GM19043 (cell line): Measurements from ENCODE around the gene UFSP2.

Experiments
- ATAC-seq: cut with Tn5 transposase; IDR thresholded peaks from one replicate; pipeline ENCODE4 v1.9.1; 2021; ENCODE audit warnings: low read depth; ENCODE audit not compliant: unreplicated experiment

Gene UFSP2, protein sequence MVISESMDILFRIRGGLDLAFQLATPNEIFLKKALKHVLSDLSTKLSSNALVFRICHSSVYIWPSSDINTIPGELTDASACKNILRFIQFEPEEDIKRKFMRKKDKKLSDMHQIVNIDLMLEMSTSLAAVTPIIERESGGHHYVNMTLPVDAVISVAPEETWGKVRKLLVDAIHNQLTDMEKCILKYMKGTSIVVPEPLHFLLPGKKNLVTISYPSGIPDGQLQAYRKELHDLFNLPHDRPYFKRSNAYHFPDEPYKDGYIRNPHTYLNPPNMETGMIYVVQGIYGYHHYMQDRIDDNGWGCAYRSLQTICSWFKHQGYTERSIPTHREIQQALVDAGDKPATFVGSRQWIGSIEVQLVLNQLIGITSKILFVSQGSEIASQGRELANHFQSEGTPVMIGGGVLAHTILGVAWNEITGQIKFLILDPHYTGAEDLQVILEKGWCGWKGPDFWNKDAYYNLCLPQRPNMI

GRCh38 chr4:185425647-185426352, at the start of gene UFSP2:
UFSP2 (minus strand) TSS chr4:185425964; CDS start chr4:185425868, 96 bp downstream.
- ATAC-seq = peak; percentile 90

DNA sequence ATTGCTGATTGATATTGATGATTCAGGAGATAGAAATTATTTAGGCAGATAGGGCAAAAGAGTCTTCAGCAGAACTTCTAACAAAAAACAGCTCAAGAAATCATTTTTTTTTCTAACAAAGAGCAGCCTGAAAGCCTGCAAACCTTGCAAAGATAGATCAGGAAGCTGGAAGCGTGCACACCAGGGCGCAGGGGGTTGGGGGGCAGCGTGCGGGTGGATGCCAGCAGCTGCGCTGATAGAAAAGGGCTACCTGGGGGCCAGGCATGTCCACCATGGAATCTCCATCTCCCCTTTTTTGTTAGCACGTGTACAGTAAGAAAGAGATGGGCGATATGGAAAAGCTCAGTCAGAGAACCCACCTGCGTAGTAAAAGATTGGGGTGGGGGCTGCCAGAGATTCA, 47.5 kb upstream of the UFSP2 start:
- ATAC-seq = no peak

DNA sequence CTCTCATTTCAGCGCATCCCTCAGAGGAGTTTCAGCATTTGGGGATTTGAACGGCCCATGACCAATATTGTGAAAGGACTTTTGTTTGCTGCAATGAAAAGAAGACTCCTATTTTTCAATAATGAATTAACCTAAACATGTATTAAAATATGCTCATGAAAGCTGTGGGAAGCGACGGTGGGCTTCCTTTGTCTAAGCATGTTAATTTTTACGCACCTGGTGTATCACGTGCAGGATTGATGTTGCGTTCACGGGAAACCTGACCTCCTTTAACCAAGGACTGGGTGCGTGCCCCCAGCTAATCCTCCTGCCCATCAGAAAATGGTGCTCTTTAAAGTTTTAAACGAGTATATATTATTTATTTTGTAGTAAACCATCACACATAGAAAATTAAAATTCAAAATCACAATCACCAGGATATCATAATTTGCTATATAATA, 46.4 kb upstream of the UFSP2 start:
- ATAC-seq = peak; percentile 5

- ATAC-seq = peak; percentile 84
Measured at GRCh38 chr4:185471235-185472102, 45.7 kb upstream of the UFSP2 start, which contains the start of gene CCDC110. CCDC110 (minus strand) TSS chr4:185471733; CDS start chr4:185471683, 50 bp downstream.

DNA sequence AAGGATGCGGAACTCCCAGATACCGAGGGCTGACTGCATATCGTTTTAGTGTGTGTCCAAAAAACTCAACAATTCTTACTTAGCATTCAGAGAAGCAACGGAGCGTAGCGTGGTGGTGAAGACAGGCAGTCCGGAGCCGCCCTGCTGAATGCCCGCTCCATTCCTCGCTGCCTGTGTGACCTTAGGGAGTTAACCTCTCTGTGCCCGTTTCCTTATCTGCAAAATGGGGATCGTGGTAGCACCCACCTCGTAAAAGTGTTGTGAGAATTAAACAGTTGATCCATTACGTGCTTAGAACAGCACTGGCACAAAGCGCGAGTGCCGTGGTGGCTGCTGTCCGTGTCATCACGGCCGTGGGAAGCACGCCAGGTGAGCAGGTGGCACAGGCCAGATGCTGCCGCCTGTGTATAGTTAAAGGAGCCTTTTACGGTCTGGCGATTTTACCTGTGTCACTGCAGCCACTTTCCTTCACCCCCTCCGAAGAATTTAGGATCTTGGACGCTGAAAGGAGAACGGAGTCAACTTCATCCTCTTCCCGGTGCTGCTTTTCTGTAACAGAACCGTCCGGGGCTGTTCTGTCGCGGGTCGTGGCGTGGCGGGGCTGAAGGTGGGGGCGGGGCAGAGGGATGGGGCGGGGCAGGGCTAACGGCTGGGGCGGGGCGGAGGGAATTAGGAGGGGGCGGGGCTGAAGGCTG, 44.9 kb upstream of the UFSP2 start:
- no peak for ATAC-seq

DNA sequence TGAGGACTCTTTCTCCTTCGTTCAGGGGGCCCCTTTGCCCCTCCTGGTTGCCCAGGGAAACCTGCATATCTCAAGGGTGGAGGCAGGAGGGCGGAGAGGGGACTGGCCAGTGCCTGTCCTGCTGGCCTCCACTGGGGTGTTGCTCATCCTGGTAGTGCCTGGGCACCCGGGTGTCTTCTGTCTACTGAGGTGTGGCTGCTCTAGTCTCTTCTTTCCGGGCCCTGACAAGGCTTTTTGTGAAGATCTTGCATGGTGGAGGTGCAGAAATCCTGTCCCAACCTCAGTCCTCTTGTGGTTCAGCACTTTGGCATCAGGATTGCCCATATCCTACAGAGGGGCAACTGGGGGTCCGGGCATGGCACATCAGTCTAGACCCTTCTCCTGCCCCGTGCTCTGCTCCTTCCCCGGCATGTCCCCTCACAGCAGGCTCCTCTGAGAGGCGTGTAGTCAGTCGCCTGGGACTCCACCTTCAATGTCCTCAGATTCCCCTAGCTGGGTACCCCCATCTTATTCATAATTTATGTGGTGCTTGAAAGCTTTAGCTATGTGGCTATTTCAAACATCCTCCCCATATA, 43.9 kb upstream of the UFSP2 start:
- ATAC-seq = no peak

DNA sequence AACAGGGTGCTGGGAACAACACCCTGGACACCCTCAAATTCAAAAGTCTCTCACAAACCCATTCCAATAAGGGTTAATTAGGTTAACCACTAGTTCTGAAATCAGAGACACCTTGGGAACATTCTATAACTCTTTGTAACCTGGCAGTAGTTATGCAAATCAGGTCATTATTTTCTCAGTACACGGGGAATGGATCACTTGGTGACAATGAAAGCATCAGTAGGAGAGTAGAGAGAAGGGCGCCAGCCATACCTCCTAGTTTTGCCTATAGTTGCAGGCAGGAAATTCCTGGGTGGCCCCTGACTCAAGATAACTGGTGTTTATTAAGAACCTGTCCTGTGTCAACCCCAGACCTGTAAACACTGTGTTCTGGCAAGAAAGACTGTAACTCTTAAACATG, 43.2 kb upstream of the UFSP2 start:
- no peak for ATAC-seq

- ATAC-seq = no peak
Measured at GRCh38 chr4:185467991-185468390, 42.2 kb upstream of the UFSP2 start.

DNA sequence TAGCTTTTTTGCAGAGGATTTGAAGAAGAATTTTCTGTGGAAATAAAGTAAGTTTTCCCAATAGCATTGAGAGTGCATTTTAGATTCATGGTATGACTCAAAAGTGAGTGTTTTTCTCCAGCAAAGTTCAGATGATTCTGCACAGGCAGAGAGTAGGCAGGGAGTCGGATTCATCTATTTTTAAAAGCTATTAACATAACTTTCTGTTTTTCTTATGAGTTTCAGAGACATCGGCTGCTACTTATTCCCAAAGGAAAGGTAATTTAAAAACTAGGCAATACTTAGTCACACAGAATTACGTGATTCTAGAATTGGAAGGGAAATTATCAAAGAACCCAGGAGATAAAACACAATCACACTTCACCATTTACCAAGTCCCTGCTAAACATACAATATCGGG, 41.3 kb upstream of the UFSP2 start:
- no peak for ATAC-seq

GRCh38 chr4:185465707-185466106, 39.9 kb upstream of the UFSP2 start:
- no peak for ATAC-seq

- ATAC-seq = no peak
Measured at GRCh38 chr4:185464887-185465286, 39.1 kb upstream of the UFSP2 start.

- ATAC-seq = no peak
Measured at GRCh38 chr4:185464183-185464582, 38.4 kb upstream of the UFSP2 start.

DNA sequence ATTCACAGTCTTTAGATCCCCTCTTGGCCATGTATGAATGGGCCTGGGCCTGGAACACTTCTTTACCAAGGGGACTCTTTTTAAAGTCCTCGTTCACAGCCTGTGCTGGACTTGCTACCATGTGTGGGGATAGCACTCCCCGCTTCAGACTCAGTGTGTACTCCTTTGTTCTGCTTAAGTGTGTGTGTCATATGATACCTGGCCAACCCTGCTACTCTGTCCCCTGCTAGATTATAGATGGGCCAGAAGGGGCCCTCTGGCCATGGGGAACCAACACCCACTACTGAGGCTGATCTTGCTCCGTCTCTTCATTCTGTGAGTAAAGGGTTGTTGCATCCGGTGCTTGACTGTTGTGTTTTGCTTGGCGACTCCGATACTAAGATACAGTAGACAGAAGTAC, 37.8 kb upstream of the UFSP2 start:
- ATAC-seq = no peak

DNA sequence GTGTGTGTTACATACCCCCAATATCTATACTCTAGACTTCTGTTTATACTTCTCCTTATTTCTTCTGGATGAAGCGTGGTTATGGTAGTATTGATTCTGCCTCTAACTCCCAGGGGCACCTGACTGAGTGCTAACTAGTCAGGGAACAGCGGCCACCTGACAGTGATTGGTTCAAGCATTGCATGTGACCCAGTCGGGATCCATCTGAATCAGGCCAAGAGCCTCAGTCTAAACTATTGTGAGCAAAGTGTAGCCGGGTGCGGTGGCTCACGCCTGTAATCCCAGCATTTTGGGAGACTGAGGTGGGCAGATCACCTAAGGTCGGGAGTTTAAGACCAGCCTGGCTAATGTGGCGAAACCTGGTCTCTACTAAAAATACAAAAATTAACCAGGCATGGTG, 35.8 kb upstream of the UFSP2 start:
- no peak for ATAC-seq

DNA sequence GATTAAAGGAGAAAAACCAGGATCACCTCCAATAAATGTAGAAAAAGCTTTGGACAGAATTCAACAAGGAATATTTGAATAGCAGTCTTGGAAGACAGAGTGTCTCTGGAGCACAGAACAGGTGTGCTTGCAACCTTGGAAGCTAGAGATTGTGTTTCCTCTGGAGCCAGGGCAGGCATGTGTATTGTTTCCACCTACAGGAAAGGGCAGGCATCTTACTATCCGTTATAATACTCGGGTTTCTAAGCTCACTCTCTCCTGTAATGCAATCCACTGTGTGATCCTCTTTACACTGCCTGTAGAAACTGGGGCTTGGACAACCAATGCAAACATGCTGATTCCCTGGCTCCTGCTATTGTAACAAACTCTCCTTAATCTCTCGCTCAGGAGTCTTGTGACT, 31.4 kb upstream of the UFSP2 start:
- no peak for ATAC-seq

GRCh38 chr4:185456131-185456530, 30.4 kb upstream of the UFSP2 start:
- no peak for ATAC-seq

- no peak for ATAC-seq
Measured at GRCh38 chr4:185445209-185445608, 19.4 kb upstream of the UFSP2 start.

- ATAC-seq = no peak
Measured at GRCh38 chr4:185441479-185441878, 15.7 kb upstream of the UFSP2 start.

DNA sequence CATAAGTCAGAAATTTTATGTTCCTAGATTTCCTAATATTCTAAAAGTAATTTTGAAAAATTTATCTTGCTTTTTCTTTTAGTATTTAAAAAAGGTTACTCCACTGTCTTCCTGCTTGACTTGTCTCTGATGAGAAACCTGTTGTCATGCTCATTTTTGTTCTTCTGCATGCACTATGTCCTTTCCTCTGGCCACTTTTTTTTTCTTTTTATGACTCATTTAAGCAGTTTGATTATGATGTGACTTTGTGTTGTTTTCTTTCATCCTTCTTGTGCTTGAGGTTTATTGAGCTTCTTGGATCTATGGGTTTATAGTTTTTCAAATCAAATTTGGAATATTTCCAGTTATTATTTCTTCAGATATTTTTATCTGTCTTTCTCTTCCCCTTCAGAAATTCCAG, 12.0 kb upstream of the UFSP2 start:
- no peak for ATAC-seq

DNA sequence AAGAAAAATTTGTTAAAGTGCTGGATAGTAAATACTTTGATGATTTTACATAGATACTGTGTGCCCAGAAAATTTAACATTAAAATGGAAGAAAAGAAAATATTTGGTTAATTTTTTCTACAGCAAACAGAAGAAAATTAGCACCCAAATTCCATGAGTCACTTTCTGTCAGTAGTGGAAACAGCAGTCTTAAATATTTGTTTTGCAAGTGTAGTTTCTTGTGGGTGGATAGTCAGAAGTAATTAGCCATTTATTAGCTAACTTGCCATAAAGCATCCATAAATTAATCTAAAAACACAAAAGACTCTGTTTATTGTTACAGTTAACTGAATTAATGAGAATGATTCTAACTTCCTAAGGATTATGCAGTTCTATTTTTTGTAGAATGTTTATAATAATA, 9.7 kb upstream of the UFSP2 start:
- ATAC-seq = no peak
